Effector memory CD8-positive, alpha-beta T cell (primary cell): ENCODE data around the gene CAMSAP3.
"Not testable (repeated sequence)": the region's sequence is repeated elsewhere in the genome, so short reads cannot be mapped to it uniquely, and the experiment has no call there.

Experiments used
- ATAC-seq: fragments of 150-1000 bp; cut with Tn5 transposase; replicated peaks from 2 replicates; pipeline ENCODE4 v1.10.0; 2021; ENCODE audit warnings: mild to moderate bottlenecking, moderate library complexity
- DNase-seq, 3 experiments: peaks; one replicate each; pipeline ENCODE4 v3.0.0; 2021
- H3K27ac Mint-ChIP-seq, 2 donors: one replicate each; pipeline ENCODE4 v1.8.0; 2022; ENCODE audit warnings: mild to moderate bottlenecking in 2 of 2, mixed read lengths in 2 of 2, moderate library complexity in 2 of 2
- H3K27me3 Mint-ChIP-seq, 2 donors: one replicate each; pipeline ENCODE4 v1.8.0; 2022; ENCODE audit warnings: mixed read lengths in 2 of 2
- H3K36me3 Mint-ChIP-seq: one replicate; pipeline ENCODE4 v1.8.0; 2022; ENCODE audit warnings: mild to moderate bottlenecking, moderate library complexity, mixed read lengths; ENCODE audit not compliant: insufficient read depth
- H3K4me1 Mint-ChIP-seq, 2 donors: one replicate each; pipeline ENCODE4 v1.8.0; 2022; ENCODE audit warnings: low read depth in 2 of 2, mixed read lengths in 2 of 2
- H3K4me3 Mint-ChIP-seq, 2 donors: one replicate each; pipeline ENCODE4 v1.8.0; 2022; ENCODE audit warnings: mild to moderate bottlenecking in 2 of 2, mixed read lengths in 2 of 2, moderate library complexity in 2 of 2
- H3K9me3 Mint-ChIP-seq, 2 donors: one replicate each; pipeline ENCODE4 v1.8.0; 2022; ENCODE audit warnings: mixed read lengths in 2 of 2

The CAMSAP3 gene

GRCh38 chr19:7560255-7560654 lies 35.4 kb upstream of the CAMSAP3 start:
- Mint-ChIP-seq H3K9me3 (no peaks in the 10 kb centered on the region), H3K27ac (no peak overlapping the region), H3K36me3 (peaks cover 24% of the 10 kb centered on the region), H3K4me3 (no peak overlapping the region), H3K27me3 (no peaks in the 10 kb centered on the region), H3K4me1 (no peaks in the 10 kb centered on the region)
- ATAC-seq (no peak), DNase-seq (no peak)

GRCh38 chr19:7561325-7561724 lies 34.3 kb upstream of the CAMSAP3 start:
- no peaks in the 10 kb centered on the region for H3K9me3 Mint-ChIP-seq
- peaks cover 20% of the 10 kb centered on the region for H3K36me3 Mint-ChIP-seq
- ATAC-seq = no peak

GRCh38 chr19:7562646-7563393 lies 32.8 kb upstream of the CAMSAP3 start:
- ATAC-seq (no peak), DNase-seq (no peak)
- H3K27ac Mint-ChIP-seq = no peak overlapping the region
- H3K9me3 Mint-ChIP-seq = no peaks in the 10 kb centered on the region
- no peaks in the 10 kb centered on the region for H3K27me3 Mint-ChIP-seq
- no peak overlapping the region for H3K4me3 Mint-ChIP-seq
- H3K4me1 Mint-ChIP-seq = no peaks in the 10 kb centered on the region
- peaks cover 9% of the 10 kb centered on the region for H3K36me3 Mint-ChIP-seq

More at GRCh38 chr19:7561325-7561724, 34.3 kb upstream of the CAMSAP3 start:
- Mint-ChIP-seq H3K27ac (peak overlapping the region in 1 of 2 donors; percentile 38), H3K4me1 (no peaks in the 10 kb centered on the region), H3K4me3 (no peak overlapping the region), H3K27me3 (no peaks in the 10 kb centered on the region)
- DNase-seq = no peak

GRCh38 chr19:7564866-7565265 lies 30.8 kb upstream of the CAMSAP3 start:
- DNase-seq = no peak
- Mint-ChIP-seq H3K36me3 (peaks cover 5% of the 10 kb centered on the region), H3K4me1 (no peaks in the 10 kb centered on the region), H3K27me3 (no peaks in the 10 kb centered on the region), H3K27ac (no peak overlapping the region), H3K4me3 (no peak overlapping the region), H3K9me3 (no peaks in the 10 kb centered on the region)
- ATAC-seq = no peak

- H3K36me3 Mint-ChIP-seq = peaks cover 4% of the 10 kb centered on the region
- H3K27me3 Mint-ChIP-seq = no peaks in the 10 kb centered on the region
- H3K9me3 Mint-ChIP-seq = no peaks in the 10 kb centered on the region
- no peaks in the 10 kb centered on the region for H3K4me1 Mint-ChIP-seq
- ATAC-seq (no peak), DNase-seq (no peak)
- H3K27ac Mint-ChIP-seq = no peak overlapping the region
- no peak overlapping the region for H3K4me3 Mint-ChIP-seq
Measured at GRCh38 chr19:7565332-7565731, 30.3 kb upstream of the CAMSAP3 start.

GRCh38 chr19:7570761-7571160 lies 24.9 kb upstream of the CAMSAP3 start:
- DNase-seq (no peak), ATAC-seq (no peak)
- Mint-ChIP-seq H3K27me3 (peaks cover 0 to 10% of the 10 kb centered on the region in 2 donors), H3K4me3 (no peak overlapping the region), H3K27ac (no peak overlapping the region), H3K36me3 (no peaks in the 10 kb centered on the region), H3K4me1 (no peaks in the 10 kb centered on the region), H3K9me3 (no peaks in the 10 kb centered on the region)

- Mint-ChIP-seq H3K27ac (no peak overlapping the region), H3K4me3 (no peak overlapping the region), H3K4me1 (no peaks in the 10 kb centered on the region), H3K9me3 (no peaks in the 10 kb centered on the region), H3K36me3 (no peaks in the 10 kb centered on the region), H3K27me3 (peaks cover 7 to 34% of the 10 kb centered on the region in 2 donors)
- ATAC-seq (no peak), DNase-seq (no peak)
Measured at GRCh38 chr19:7575434-7576040, 20.1 kb upstream of the CAMSAP3 start.

GRCh38 chr19:7577422-7577821 lies 18.2 kb upstream of the CAMSAP3 start:
- ATAC-seq, H3K4me1 Mint-ChIP-seq, H3K9me3 Mint-ChIP-seq, H3K36me3 Mint-ChIP-seq, H3K4me3 Mint-ChIP-seq, H3K27ac Mint-ChIP-seq, DNase-seq: not testable (repeated sequence)
- H3K27me3 Mint-ChIP-seq = peaks cover 17 to 37% of the 10 kb centered on the region in 2 donors

- H3K27ac Mint-ChIP-seq = no peak overlapping the region
- H3K4me3 Mint-ChIP-seq = no peak overlapping the region
- DNase-seq (no peak), ATAC-seq (no peak)
- peaks cover 22 to 41% of the 10 kb centered on the region in 2 donors for H3K27me3 Mint-ChIP-seq
- no peaks in the 10 kb centered on the region for H3K9me3 Mint-ChIP-seq
- no peaks in the 10 kb centered on the region for H3K36me3 Mint-ChIP-seq
- H3K4me1 Mint-ChIP-seq = peaks cover 0 to 1% of the 10 kb centered on the region in 2 donors
Measured at GRCh38 chr19:7578127-7578526, 17.5 kb upstream of the CAMSAP3 start.

GRCh38 chr19:7579182-7579581 lies 16.5 kb upstream of the CAMSAP3 start:
- Mint-ChIP-seq H3K4me3 (no peak overlapping the region), H3K27me3 (peaks cover 22 to 36% of the 10 kb centered on the region in 2 donors), H3K36me3 (no peaks in the 10 kb centered on the region), H3K4me1 (peaks cover 0 to 1% of the 10 kb centered on the region in 2 donors), H3K9me3 (no peaks in the 10 kb centered on the region), H3K27ac (no peak overlapping the region)
- ATAC-seq (no peak), DNase-seq (no peak)

- Mint-ChIP-seq H3K9me3 (no peaks in the 10 kb centered on the region), H3K36me3 (no peaks in the 10 kb centered on the region), H3K4me3 (no peak overlapping the region), H3K4me1 (peaks cover 0 to 1% of the 10 kb centered on the region in 2 donors), H3K27ac (no peak overlapping the region), H3K27me3 (peaks cover 21 to 22% of the 10 kb centered on the region in 2 donors)
- DNase-seq (no peak), ATAC-seq (no peak)
Measured at GRCh38 chr19:7582446-7582845, 13.2 kb upstream of the CAMSAP3 start.

- Mint-ChIP-seq H3K4me3 (no peak overlapping the region), H3K9me3 (no peaks in the 10 kb centered on the region), H3K4me1 (no peaks in the 10 kb centered on the region), H3K27ac (no peak overlapping the region), H3K36me3 (no peaks in the 10 kb centered on the region), H3K27me3 (peaks cover 29 to 43% of the 10 kb centered on the region in 2 donors)
- no peak for DNase-seq
- ATAC-seq = no peak
Measured at GRCh38 chr19:7589822-7590221, 5.8 kb upstream of the CAMSAP3 start.

GRCh38 chr19:7590256-7590655 lies 5.4 kb upstream of the CAMSAP3 start:
- Mint-ChIP-seq H3K36me3 (no peaks in the 10 kb centered on the region), H3K4me3 (no peak overlapping the region), H3K9me3 (no peaks in the 10 kb centered on the region), H3K4me1 (peaks cover 0 to 2% of the 10 kb centered on the region in 2 donors), H3K27ac (no peak overlapping the region), H3K27me3 (peaks cover 33 to 47% of the 10 kb centered on the region in 2 donors)
- ATAC-seq (no peak), DNase-seq (no peak)
